Neutrophil (primary cell): ENCODE data around the gene CRYBA1.

Source experiments
- H3K27ac ChIP-seq: fragments of 200-600 bp; sonication (generic); 2 replicates; pipeline ENCODE4 v1.5.1; 2016; ENCODE audit warnings: mild to moderate bottlenecking, moderate library complexity
- H3K27me3 ChIP-seq: fragments of 200-600 bp; sonication (generic); 2 replicates; pipeline ENCODE4 v1.6.0; 2016; ENCODE audit warnings: mild to moderate bottlenecking
- H3K36me3 ChIP-seq: fragments of 200-600 bp; sonication (generic); 2 replicates; pipeline ENCODE4 v1.5.1; 2017
- H3K4me1 ChIP-seq, 2 experiments: fragments of 200-600 bp in 1 of 2; sonication (generic) in 1 of 2; 1 replicate in 1 of 2; 2 replicates in 1 of 2; pipeline versions ENCODE4 v1.5.1 to v1.6.1; 2013 to 2016; ENCODE audit warnings: low read depth in 1 of 2, low read length in 1 of 2, mild to moderate bottlenecking in 1 of 2, moderate library complexity in 1 of 2; ENCODE audit not compliant: control insufficient read depth in 1 of 2, insufficient read depth in 1 of 2
- H3K4me3 ChIP-seq, 2 experiments: fragments of 200-600 bp in 1 of 2; sonication (generic) in 1 of 2; 1 replicate in 1 of 2; 2 replicates in 1 of 2; pipeline ENCODE4 v1.5.1; 2013 to 2016; ENCODE audit warnings: low read depth in 1 of 2, low read length in 1 of 2, mild to moderate bottlenecking in 1 of 2, moderate library complexity in 1 of 2
- H3K9me3 ChIP-seq: fragments of 200-600 bp; sonication (generic); 2 replicates; pipeline ENCODE4 v1.5.1; 2016
- CTCF ChIP-seq: fragments of 200-600 bp; sonication (generic); IDR thresholded peaks from 2 replicates; pipeline ENCODE4 v1.5.1; 2016; ENCODE audit warnings: antibody characterized with exemption

CRYBA1 gene

DNA sequence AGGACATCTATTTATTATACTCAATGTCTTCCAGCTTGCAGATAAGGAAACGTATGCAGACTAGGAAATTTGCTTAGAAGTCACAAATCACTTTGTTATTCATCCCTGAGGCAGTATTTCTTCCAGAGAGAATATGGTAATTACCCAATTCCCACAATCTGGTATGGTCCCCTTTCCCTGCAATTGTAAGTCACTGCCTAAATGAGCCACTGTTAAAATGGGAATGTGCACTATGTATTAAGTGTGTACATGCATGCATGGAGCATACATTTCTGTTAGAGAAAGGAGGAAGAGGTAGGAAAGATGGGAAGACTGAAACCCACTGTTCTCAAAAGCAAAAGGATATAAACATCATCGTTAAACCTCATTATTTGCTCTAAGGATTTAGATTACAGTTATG lies 37.3 kb downstream of the CRYBA1 start:
- Histone ChIP-seq H3K9me3 (no peaks in the 10 kb centered on the region), H3K27ac (peak overlapping the region; percentile 27), H3K4me3 (no peak overlapping the region), H3K4me1 (peaks cover 3 to 18% of the 10 kb centered on the region in 2 experiments), H3K27me3 (no peaks in the 10 kb centered on the region), H3K36me3 (peaks cover 74% of the 10 kb centered on the region)
- TF ChIP-seq CTCF, result no peak

GRCh38 chr17:29289852-29290251 lies 43.2 kb downstream of the CRYBA1 start:
- Histone ChIP-seq H3K27me3 (no peaks in the 10 kb centered on the region), H3K36me3 (peaks cover 41% of the 10 kb centered on the region), H3K9me3 (no peaks in the 10 kb centered on the region), H3K4me3 (no peak overlapping the region), H3K4me1 (peaks cover 28 to 37% of the 10 kb centered on the region in 2 experiments), H3K27ac (no peak overlapping the region)
- TF ChIP-seq CTCF, result no peak

DNA sequence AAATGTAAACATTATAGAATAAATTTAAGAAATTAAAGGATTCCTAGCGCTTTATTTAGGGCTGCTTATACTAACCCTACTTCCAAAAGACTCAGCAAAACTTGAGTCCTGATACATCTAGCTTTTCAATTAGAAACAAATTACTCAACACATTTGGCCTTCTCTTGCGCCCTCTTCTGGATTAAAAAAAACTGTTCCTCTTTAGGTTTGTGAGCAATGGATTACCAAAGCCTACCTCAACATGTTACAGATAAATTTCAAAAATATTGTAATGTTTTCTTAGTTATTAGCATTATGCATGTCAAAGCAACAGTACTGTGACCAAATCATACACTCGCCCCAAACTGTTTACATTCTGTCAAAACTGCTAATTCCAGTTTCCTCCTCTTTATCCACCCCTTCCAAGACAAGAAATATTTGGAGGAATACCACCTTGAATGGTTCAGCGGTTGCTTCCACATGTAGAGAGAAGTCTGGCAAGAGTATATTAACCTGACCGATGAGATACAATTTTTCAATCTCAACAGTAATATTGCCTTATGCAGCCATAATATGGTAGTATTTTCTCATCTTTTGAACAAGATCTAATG lies 44.6 kb downstream of the CRYBA1 start:
- peak overlapping the region; percentile 92 for H3K27ac ChIP-seq
- peak overlapping the region; percentile 67 to 97 for H3K4me3 ChIP-seq
- no peaks in the 10 kb centered on the region for H3K9me3 ChIP-seq
- TF ChIP-seq CTCF, result peak; percentile 52
- H3K27me3 ChIP-seq, result no peaks in the 10 kb centered on the region
- peaks cover 27% of the 10 kb centered on the region for H3K36me3 ChIP-seq
- peaks cover 33 to 42% of the 10 kb centered on the region in 2 experiments for H3K4me1 ChIP-seq

DNA sequence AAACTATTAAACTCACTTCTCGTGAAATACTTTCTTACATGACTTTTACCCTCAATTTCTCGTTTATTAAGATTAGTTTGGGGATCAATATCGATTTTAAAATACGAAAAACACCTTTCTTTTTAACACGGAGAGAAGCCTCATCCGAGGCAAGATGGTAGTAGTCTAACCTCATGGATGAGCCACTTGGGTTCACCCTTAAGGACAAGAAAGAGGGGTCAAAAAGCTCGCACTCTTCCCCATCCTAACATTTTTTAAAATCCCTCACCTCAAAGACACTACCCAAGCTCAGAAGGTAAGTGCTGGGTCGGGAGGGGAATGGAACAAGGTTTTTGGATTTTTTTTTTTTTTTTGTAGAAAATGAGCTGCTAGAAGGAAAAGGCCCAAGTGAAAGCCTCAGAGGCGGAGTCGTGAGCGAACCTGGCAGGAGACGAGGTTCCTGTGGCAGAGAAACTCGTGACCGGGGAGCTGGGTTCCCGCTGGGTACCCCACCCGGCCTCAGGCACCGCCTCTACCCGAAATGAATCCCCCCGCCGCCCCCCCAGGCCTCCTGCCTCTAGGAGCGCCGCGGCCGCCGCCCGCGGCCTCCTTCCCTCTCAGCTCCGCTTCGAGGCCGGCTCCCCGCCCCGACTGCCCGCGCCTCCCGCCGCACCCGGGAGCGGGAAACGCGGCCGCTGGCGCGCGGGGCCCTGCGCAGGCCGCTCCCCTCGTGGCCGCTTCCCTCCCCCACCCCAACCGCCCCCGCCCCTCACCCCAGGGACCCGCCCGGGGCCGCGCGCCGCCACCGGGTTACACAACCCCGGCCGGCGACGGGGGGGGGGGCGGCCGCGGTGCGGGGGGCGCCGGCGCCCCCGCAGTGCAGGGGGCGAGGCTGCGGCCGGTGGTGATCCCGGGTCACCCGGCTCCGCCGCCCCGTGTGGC lies 45.7 kb downstream of the CRYBA1 start:
- Histone ChIP-seq H3K36me3 (peaks cover 16% of the 10 kb centered on the region), H3K4me3 (peak overlapping the region; percentile 92 to 97), H3K27me3 (no peaks in the 10 kb centered on the region), H3K27ac (peak overlapping the region; percentile 92), H3K9me3 (no peaks in the 10 kb centered on the region), H3K4me1 (peaks cover 33 to 42% of the 10 kb centered on the region in 2 experiments)
- no peak for TF ChIP-seq CTCF

- Histone ChIP-seq H3K4me1 (peaks cover 33 to 42% of the 10 kb centered on the region in 2 experiments), H3K36me3 (peaks cover 7% of the 10 kb centered on the region), H3K9me3 (no peaks in the 10 kb centered on the region), H3K4me3 (peak overlapping the region; percentile 92 to 97), H3K27me3 (no peaks in the 10 kb centered on the region), H3K27ac (peak overlapping the region; percentile 92)
- TF ChIP-seq CTCF, result no peak
Measured at GRCh38 chr17:29292992-29293889, 46.6 kb downstream of the CRYBA1 start.
